ENCODE measurements around the gene PCNT. TPM values are rescaled to one million over a fixed set of nuclear protein-coding genes. Genes with fewer than 3 reads are reported as not detected.

PCNT gene
- total RNA-seq, 5 donors from 2014 or later (not counting 1 experiment from before 2014, with no cell fraction given) = 52.8 to 65.0 (median 58.6) TPM

- ChIA-PET POLR2A (no interaction called here), CTCF (no interaction called here)
- no peaks in the 10 kb centered on the region for H3K9me3 ChIP-seq
- peaks cover 49% of the 10 kb centered on the region for H3K36me3 Mint-ChIP-seq
- 93% methylated on average over 21 of the region's 23 CpGs for WGBS (ENCODE audit: insufficient coverage)
- no peak overlapping the region for H3K4me3 Mint-ChIP-seq
- H3K4me3 ChIP-seq (ENCODE audit: control insufficient read depth in 1 of 2, extremely low read depth in 1 of 2, low read length in 1 of 2) = no peak overlapping the region
- H3K27me3 Mint-ChIP-seq = no peaks in the 10 kb centered on the region
- H3K4me1 Mint-ChIP-seq = peaks cover 0 to 4% (median 0%) of the 10 kb centered on the region in 3 donors
- peaks cover 0 to 5% of the 10 kb centered on the region in 2 experiments for H3K4me1 ChIP-seq (ENCODE audit: control insufficient read depth in 1 of 2, extremely low read depth in 1 of 2, insufficient read depth in 2 of 2, low read length in 2 of 2)
- no peak overlapping the region for H3K27ac Mint-ChIP-seq
- no peaks in the 10 kb centered on the region for H3K27me3 ChIP-seq (replicated peaks in 1 of 2; ENCODE audit: control insufficient read depth in 2 of 2, extremely low read depth in 1 of 2, insufficient read depth in 2 of 2, low read length in 1 of 2)
- H3K36me3 ChIP-seq (ENCODE audit: control insufficient read depth in 2 of 2, extremely low read depth in 1 of 2, insufficient read depth in 1 of 2, low read length in 1 of 2) = peaks cover 33 to 52% of the 10 kb centered on the region in 2 donors
- H3K27ac ChIP-seq (ENCODE audit: low read length) = no peak overlapping the region
- ATAC-seq (replicated peaks in 1 of 4) (no peak), DNase-seq (no peak)
- no peaks in the 10 kb centered on the region for H3K9me3 Mint-ChIP-seq
Measured at GRCh38 chr21:46388896-46389295, 64.9 kb downstream of the PCNT start.

DNA sequence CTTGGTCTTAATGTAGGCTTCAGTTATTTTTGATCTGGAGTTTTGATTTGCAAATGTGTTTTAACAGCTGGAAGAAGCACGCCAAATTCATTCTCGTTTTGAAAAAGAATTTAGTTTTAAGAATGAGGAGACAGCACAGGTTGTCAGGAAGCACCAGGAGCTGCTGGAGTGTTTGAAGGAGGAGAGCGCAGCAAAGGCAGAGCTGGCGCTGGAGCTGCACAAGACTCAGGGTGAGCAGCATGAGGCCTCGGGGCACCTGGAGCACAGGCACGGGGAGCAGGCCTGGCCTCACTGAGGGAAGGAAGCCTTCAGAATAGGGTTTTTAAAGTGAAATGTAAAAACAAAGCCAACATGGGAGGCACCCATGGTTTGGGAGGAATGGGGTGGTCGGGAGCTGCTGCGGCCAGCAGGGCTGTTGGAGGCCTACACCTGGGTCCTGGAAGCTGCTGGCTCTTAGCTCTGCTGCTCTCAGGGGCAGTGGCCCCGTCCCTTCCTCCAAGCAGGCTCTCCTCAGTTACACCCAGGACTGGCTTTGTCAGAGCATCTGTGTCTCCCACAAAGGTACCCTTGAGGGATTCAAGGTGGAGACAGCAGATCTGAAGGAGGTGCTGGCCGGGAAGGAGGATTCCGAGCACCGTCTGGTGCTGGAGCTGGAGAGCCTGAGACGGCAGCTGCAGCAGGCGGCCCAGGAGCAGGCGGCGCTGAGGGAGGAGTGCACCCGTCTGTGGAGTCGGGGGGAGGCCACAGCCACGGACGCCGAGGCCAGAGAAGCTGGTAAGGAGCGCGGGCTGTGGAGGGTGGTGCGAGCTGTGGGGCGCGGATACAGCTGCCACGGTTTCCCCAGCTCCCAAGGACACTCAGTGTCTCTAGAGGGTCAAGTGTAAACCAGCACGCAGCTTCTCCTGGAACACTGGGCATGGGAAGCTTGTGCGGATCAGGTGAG, 66.9 kb downstream of the PCNT start:
- Mint-ChIP-seq H3K9me3 (no peaks in the 10 kb centered on the region), H3K4me3 (no peak overlapping the region), H3K27ac (no peak overlapping the region), H3K27me3 (no peaks in the 10 kb centered on the region), H3K4me1 (peaks cover 0 to 4% (median 0%) of the 10 kb centered on the region in 3 donors), H3K36me3 (peaks cover 39% of the 10 kb centered on the region)
- ChIA-PET CTCF (no interaction called here), POLR2A (no interaction called here)
- Histone ChIP-seq H3K36me3 (ENCODE audit: control insufficient read depth in 2 of 2, extremely low read depth in 1 of 2, insufficient read depth in 1 of 2, low read length in 1 of 2) (peaks cover 21 to 54% of the 10 kb centered on the region in 2 donors), H3K27ac (ENCODE audit: low read length) (no peak overlapping the region), H3K9me3 (no peaks in the 10 kb centered on the region), H3K27me3 (replicated peaks in 1 of 2; ENCODE audit: control insufficient read depth in 2 of 2, extremely low read depth in 1 of 2, insufficient read depth in 2 of 2, low read length in 1 of 2) (no peaks in the 10 kb centered on the region), H3K4me1 (ENCODE audit: control insufficient read depth in 1 of 2, extremely low read depth in 1 of 2, insufficient read depth in 2 of 2, low read length in 2 of 2) (peaks cover 0 to 5% of the 10 kb centered on the region in 2 experiments), H3K4me3 (ENCODE audit: control insufficient read depth in 1 of 2, extremely low read depth in 1 of 2, low read length in 1 of 2) (no peak overlapping the region)
- WGBS (ENCODE audit: insufficient coverage) = 95% methylated on average over 27 of the region's 29 CpGs
- ATAC-seq (replicated peaks in 1 of 4) = no peak
- no peak for DNase-seq

GRCh38 chr21:46391773-46392172, 67.8 kb downstream of the PCNT start:
- Mint-ChIP-seq H3K27ac (no peak overlapping the region), H3K27me3 (no peaks in the 10 kb centered on the region), H3K4me3 (no peak overlapping the region), H3K36me3 (peaks cover 37% of the 10 kb centered on the region), H3K4me1 (peaks cover 0 to 4% (median 0%) of the 10 kb centered on the region in 3 donors), H3K9me3 (no peaks in the 10 kb centered on the region)
- ChIA-PET CTCF (no interaction called here), POLR2A (interaction anchor here in 1 of 2 donors (0.6 kb wide), 1 partner anchor 110 kb away, joined by 4 read pairs; no protein-coding TSS in a partner anchor)
- DNase-seq (no peak), ATAC-seq (replicated peaks in 1 of 4) (no peak)
- Histone ChIP-seq H3K27me3 (replicated peaks in 1 of 2; ENCODE audit: control insufficient read depth in 2 of 2, extremely low read depth in 1 of 2, insufficient read depth in 2 of 2, low read length in 1 of 2) (no peaks in the 10 kb centered on the region), H3K4me3 (ENCODE audit: control insufficient read depth in 1 of 2, extremely low read depth in 1 of 2, low read length in 1 of 2) (no peak overlapping the region), H3K4me1 (ENCODE audit: control insufficient read depth in 1 of 2, extremely low read depth in 1 of 2, insufficient read depth in 2 of 2, low read length in 2 of 2) (no peaks in the 10 kb centered on the region), H3K36me3 (ENCODE audit: control insufficient read depth in 2 of 2, extremely low read depth in 1 of 2, insufficient read depth in 1 of 2, low read length in 1 of 2) (peaks cover 21 to 47% of the 10 kb centered on the region in 2 donors), H3K27ac (ENCODE audit: low read length) (no peak overlapping the region), H3K9me3 (no peaks in the 10 kb centered on the region)
- WGBS (ENCODE audit: insufficient coverage) = 99% methylated on average over 6 of the region's 9 CpGs

DNA sequence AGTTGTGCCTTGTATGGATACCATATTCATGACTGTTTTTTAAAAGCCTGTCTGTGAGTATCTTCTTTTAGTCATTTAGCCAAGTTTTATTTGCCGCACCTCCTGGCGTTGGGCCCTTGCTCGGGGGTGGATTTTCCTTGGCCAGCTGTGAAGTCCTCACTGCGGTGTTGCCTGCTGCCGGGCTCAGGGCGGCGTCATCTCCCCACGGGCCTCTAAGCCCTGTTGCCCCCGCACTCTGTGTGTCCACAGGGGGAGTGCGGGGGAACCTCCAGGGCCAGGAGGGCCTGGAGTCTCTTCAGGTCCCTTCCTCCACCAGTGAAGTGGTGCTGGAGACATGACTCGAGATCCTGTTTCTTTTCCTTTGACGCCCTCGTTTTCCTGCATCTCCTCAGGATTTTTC, 69.0 kb downstream of the PCNT start:
- ChIA-PET POLR2A (no interaction called here), CTCF (no interaction called here)
- no peak overlapping the region for H3K27ac Mint-ChIP-seq
- no peak overlapping the region for H3K27ac ChIP-seq (ENCODE audit: low read length)
- peaks cover 44% of the 10 kb centered on the region for H3K36me3 Mint-ChIP-seq
- no peak overlapping the region for H3K4me3 ChIP-seq (ENCODE audit: control insufficient read depth in 1 of 2, extremely low read depth in 1 of 2, low read length in 1 of 2)
- H3K4me1 Mint-ChIP-seq = peaks cover 0 to 4% (median 0%) of the 10 kb centered on the region in 3 donors
- no peaks in the 10 kb centered on the region for H3K27me3 ChIP-seq (replicated peaks in 1 of 2; ENCODE audit: control insufficient read depth in 2 of 2, extremely low read depth in 1 of 2, insufficient read depth in 2 of 2, low read length in 1 of 2)
- no peaks in the 10 kb centered on the region for H3K9me3 Mint-ChIP-seq
- no peak overlapping the region for H3K4me3 Mint-ChIP-seq
- no peak for ATAC-seq (replicated peaks in 1 of 4)
- H3K9me3 ChIP-seq = no peaks in the 10 kb centered on the region
- WGBS (ENCODE audit: insufficient coverage) = 96% methylated on average over 10 of the region's 13 CpGs
- no peaks in the 10 kb centered on the region for H3K4me1 ChIP-seq (ENCODE audit: control insufficient read depth in 1 of 2, extremely low read depth in 1 of 2, insufficient read depth in 2 of 2, low read length in 2 of 2)
- H3K36me3 ChIP-seq (ENCODE audit: control insufficient read depth in 2 of 2, extremely low read depth in 1 of 2, insufficient read depth in 1 of 2, low read length in 1 of 2) = peaks cover 27 to 54% of the 10 kb centered on the region in 2 donors
- no peaks in the 10 kb centered on the region for H3K27me3 Mint-ChIP-seq
- DNase-seq = no peak

- Histone ChIP-seq H3K27ac (ENCODE audit: low read length) (no peak overlapping the region), H3K27me3 (replicated peaks in 1 of 2; ENCODE audit: control insufficient read depth in 2 of 2, extremely low read depth in 1 of 2, insufficient read depth in 2 of 2, low read length in 1 of 2) (no peaks in the 10 kb centered on the region), H3K9me3 (no peaks in the 10 kb centered on the region), H3K36me3 (ENCODE audit: control insufficient read depth in 2 of 2, extremely low read depth in 1 of 2, insufficient read depth in 1 of 2, low read length in 1 of 2) (peaks cover 28 to 59% of the 10 kb centered on the region in 2 donors), H3K4me3 (ENCODE audit: control insufficient read depth in 1 of 2, extremely low read depth in 1 of 2, low read length in 1 of 2) (no peak overlapping the region), H3K4me1 (ENCODE audit: control insufficient read depth in 1 of 2, extremely low read depth in 1 of 2, insufficient read depth in 2 of 2, low read length in 2 of 2) (no peaks in the 10 kb centered on the region)
- ChIA-PET POLR2A (no interaction called here), CTCF (no interaction called here)
- Mint-ChIP-seq H3K36me3 (peaks cover 44% of the 10 kb centered on the region), H3K4me3 (no peak overlapping the region), H3K27ac (no peak overlapping the region), H3K27me3 (no peaks in the 10 kb centered on the region), H3K4me1 (peaks cover 0 to 4% (median 0%) of the 10 kb centered on the region in 3 donors), H3K9me3 (no peaks in the 10 kb centered on the region)
- no peak for ATAC-seq (replicated peaks in 1 of 4)
- WGBS (ENCODE audit: insufficient coverage) = 95% methylated on average over 17 of the region's 19 CpGs
- DNase-seq = no peak
Measured at GRCh38 chr21:46393451-46393940, 69.5 kb downstream of the PCNT start.

DNA sequence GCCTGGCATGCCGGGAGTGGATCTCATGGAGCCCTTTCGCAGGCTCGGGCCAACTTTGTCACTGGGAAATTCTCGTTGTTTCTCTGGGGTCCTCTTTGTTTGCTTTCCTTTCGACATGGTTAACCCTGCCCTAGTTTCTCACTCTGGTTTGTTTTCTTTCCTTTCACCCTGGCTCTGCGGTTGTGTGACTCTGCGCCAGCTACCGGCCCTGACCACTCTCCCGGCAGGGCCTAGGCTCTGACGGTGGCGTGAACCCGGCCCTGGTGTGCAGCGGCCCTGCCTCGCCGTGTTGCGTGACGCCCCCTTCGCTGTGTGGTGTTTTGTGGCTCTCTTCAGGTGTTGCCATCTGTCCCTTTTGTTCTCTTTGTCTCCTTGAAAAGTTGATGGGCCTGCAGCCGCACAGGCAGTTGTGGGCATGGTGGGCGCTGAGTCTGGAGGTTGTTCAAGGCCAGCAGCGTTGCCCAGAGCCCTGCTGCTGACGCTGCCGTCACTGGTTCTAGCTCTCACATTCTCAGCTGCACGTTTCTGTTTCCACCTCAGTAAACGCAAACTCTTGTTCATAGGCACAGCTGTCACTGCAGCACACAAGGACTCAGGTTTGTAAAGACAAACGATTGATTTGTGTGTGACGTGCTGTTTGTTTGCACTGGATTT, 70.1 kb downstream of the PCNT start:
- Mint-ChIP-seq H3K9me3 (no peaks in the 10 kb centered on the region), H3K4me1 (peaks cover 0 to 4% (median 0%) of the 10 kb centered on the region in 3 donors), H3K27ac (no peak overlapping the region), H3K36me3 (peaks cover 45% of the 10 kb centered on the region), H3K27me3 (no peaks in the 10 kb centered on the region), H3K4me3 (no peak overlapping the region)
- ChIA-PET CTCF (no interaction called here), POLR2A (no interaction called here)
- Histone ChIP-seq H3K4me1 (ENCODE audit: control insufficient read depth in 1 of 2, extremely low read depth in 1 of 2, insufficient read depth in 2 of 2, low read length in 2 of 2) (no peaks in the 10 kb centered on the region), H3K27ac (ENCODE audit: low read length) (no peak overlapping the region), H3K9me3 (no peaks in the 10 kb centered on the region), H3K4me3 (ENCODE audit: control insufficient read depth in 1 of 2, extremely low read depth in 1 of 2, low read length in 1 of 2) (no peak overlapping the region), H3K27me3 (replicated peaks in 1 of 2; ENCODE audit: control insufficient read depth in 2 of 2, extremely low read depth in 1 of 2, insufficient read depth in 2 of 2, low read length in 1 of 2) (no peaks in the 10 kb centered on the region), H3K36me3 (ENCODE audit: control insufficient read depth in 2 of 2, extremely low read depth in 1 of 2, insufficient read depth in 1 of 2, low read length in 1 of 2) (peaks cover 30 to 55% of the 10 kb centered on the region in 2 donors)
- WGBS (ENCODE audit: insufficient coverage) = 95% methylated on average over 24 of the region's 27 CpGs
- DNase-seq = no peak
- ATAC-seq (replicated peaks in 1 of 4) = no peak

Measured in T-cell (primary cell).